GM04503 (cell line): ENCODE data around the gene KCNAB1.

Source experiments
- DNase-seq: peaks from one replicate; pipeline ENCODE4 v3.0.0-alpha.2; 2012; ENCODE audit warnings: low read depth

The KCNAB1 gene

DNA sequence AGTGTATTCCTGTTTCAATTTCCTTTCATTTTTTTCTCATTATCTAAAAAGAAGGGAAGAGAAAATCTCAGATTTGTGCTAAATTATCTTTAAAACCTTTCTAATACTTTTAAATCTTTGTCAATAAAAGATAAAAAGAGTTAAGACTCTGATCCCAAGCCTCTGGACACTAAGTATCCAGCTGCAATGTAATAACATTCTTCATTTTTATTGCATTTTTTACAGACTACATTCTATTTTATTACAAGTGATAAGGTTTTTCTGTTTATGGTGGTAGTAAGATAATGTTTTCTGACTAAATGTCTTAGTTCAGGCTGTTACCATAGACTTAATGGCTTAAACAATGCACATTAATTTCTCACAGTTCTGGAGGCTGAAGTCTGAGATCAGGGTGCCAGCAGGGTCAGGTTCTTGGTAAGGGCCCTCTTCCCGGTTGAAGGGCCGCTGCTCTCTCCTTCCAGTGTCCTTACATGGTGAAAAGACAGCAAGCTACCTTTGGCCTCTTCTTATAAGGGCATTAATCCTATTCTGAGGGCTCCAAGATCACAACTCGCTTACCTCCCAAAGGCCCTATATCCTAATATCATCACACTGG lies 19.7 kb downstream of the KCNAB1 start:
- no peak for DNase-seq

- DNase-seq = no peak
Observed at GRCh38 chr3:156142702-156143101, 22.3 kb downstream of the KCNAB1 start.

DNA sequence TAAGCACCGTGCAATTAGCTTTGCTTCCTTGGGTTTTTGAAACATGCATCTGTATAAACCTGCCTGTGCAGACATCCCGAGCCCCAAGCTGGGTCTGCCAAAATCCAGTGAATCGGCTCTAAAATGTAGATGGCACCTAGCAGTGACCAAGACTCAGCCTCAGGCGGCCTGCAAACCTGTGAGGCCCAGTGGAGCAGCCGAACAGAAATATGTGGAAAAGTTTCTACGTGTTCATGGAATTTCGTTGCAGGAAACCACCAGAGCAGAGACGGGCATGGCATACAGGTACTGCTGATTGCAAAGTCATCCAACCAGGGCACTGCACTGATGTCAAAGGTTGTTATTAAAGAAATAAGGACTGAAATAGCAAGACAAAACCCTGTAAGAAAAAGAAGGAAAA lies 22.8 kb downstream of the KCNAB1 start:
- no peak for DNase-seq

DNA sequence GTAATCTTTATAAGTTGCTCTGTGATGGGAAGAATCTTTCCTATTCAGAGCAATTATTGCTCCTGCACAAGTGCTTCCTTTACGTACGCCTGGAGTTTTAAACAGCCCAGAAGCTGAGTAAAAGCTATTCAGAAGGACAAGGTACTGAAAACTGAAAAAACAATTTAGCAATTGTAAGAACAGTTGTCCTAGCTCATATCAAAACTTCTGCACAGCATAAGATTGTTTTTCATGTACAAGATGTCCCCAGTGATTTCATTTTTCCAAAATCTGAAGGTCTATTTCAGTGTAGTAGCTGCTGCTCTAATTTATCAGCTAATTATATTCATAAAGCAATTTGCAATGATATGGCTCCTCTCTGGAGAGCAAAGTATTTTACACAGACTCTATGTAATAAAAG lies 23.7 kb downstream of the KCNAB1 start:
- DNase-seq = no peak

- DNase-seq = no peak
Observed at GRCh38 chr3:156145866-156146265, 25.5 kb downstream of the KCNAB1 start.

DNA sequence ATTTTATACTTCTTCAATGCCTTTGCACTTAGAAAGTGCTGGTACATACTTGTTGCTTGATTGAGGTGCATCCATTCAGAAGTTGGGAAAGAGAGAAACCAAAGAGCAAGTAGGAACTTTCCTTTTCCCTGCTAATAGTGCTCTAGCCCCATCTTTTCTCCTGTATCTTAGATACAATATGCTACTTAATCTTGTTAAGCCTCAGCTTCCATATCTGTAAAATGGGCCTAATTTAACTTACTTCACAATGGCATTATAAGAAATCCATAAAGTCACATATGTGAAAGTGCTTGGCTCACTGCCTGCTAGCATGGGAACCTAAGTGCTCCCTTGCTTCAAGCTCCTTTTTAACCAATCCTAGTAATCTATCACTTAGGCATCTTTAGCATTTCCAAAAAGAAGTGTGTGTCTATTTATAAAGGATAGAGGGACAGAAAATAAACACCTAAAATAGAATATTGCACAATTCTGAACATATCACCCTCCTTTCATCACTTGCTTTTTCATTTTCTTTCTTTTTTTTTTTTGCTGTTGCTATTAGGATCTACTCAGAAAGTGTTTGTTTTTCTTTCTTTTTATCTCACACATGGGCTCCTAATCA lies 28.1 kb downstream of the KCNAB1 start:
- DNase-seq = no peak

GRCh38 chr3:156148946-156149381 lies 28.6 kb downstream of the KCNAB1 start:
- no peak for DNase-seq

DNA sequence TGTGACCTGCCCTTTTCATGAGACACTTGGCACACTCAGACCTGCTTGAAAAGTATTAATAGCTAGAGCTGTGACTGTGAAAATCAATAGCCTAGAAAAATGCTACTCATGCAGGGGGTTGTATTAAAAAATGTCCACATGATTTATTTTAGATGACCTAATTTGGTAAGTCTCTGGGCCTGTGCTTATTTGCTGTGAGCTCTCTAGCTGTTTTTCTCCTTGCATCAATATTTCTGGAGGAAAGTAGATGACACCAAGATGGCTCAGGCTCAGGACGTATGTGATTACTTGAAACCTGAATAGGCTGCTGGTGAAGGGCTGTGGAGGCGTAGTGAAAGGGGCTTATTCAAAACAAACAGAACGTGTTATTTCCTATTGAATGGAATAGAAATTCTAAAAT lies 29.5 kb downstream of the KCNAB1 start:
- DNase-seq = no peak

DNA sequence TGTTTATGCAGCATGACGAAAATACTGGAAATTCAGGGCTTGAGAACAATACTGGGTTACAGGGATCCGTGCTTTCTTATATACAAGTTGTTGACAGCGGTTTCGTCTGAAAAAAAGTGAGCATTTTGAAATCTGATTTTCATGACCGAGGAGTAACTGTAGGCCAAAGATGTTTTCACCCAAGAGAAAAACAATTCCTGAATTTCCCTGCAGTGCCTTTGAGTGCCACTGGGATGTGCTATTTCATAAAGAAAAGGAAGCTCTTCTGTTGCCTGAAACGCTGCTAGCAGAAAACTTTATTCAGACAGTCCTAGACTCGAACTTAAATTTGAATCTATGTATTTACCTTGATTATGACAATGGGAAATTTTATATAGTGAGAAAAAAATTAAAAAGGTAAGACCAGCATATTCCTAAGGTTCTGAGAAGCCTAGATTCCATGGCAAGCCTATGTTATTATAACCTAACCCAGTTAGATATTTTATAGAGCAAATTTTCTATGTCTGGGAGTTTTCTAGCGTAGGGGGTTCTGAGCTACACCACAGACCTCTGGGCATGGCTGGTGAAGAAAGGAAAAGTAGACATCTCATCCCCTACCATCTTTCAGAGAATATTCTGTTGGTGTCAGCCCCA lies 30.2 kb downstream of the KCNAB1 start:
- peak; percentile 31 for DNase-seq

DNA sequence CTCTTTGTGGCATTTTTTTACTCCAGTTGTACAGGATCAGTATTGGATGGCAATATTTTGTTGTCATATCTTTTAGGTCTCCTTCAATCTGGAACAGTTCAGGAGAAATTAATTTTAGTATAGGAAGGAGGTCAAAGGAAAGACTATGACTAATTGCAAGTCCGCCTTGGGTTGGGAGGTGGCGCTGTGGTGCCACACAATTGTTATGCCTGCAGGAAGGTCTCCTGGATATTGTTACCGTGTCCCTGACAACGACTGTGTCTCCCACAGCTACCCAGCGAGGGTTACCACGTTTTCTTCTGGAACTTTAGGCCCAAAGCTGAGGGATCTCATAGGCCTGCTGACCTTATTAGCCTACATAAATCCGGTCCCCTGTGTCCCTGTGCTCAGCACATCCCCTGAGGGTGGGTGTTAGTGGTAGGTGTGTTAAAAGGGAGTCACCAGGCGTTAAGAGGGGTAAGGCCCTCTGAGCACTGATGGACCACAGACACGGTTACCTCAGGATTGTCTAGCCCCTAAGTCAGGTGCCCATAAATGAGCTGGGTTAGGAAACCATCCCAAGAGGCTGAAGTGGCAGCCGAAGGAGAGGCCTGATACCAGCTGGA lies 31.5 kb downstream of the KCNAB1 start:
- no peak for DNase-seq

GRCh38 chr3:156158656-156159295 lies 38.4 kb downstream of the KCNAB1 start:
- no peak for DNase-seq

- DNase-seq = no peak
Observed at GRCh38 chr3:156160647-156161046, 40.3 kb downstream of the KCNAB1 start.

DNA sequence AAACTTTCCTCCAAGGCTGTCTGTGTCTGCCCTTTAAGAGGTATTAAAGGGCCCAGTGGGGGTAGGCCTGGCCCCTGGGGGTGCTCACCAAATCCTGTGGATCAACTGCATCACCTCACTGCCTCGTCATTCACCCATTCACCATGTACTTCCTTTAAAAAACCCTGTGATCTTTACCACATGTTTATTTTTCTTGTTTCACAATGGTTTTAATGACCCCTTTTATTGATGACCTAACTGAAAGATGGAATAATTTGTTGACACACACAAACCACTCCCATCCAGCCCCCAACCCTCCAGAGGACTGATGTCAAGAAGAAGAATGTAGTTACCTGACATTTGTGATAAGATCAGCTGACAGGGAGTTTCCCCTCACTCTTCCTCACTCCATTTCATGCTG lies 40.8 kb downstream of the KCNAB1 start:
- DNase-seq = no peak

- no peak for DNase-seq
Observed at GRCh38 chr3:156163848-156164247, 43.5 kb downstream of the KCNAB1 start.

- no peak for DNase-seq
Observed at GRCh38 chr3:156166808-156167207, 46.4 kb downstream of the KCNAB1 start.

DNA sequence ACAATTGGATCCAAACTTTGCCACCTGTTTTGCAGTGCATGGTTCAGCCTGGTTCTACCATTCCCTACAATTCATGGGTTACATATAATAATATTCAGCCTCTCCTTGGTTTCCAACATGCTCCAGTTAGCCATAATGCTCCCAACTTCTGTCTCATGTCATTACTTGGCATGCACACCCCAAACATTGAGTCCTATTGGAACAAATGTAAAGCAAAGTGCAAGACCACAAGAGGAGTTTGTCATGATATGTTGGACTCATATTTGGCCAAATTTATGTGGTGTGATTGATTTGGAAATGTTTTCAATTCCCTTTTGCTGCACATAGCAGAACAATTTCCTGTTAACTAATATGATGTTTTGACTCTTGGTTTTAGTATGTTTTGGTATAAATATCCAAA lies 50.2 kb downstream of the KCNAB1 start:
- no peak for DNase-seq

DNA sequence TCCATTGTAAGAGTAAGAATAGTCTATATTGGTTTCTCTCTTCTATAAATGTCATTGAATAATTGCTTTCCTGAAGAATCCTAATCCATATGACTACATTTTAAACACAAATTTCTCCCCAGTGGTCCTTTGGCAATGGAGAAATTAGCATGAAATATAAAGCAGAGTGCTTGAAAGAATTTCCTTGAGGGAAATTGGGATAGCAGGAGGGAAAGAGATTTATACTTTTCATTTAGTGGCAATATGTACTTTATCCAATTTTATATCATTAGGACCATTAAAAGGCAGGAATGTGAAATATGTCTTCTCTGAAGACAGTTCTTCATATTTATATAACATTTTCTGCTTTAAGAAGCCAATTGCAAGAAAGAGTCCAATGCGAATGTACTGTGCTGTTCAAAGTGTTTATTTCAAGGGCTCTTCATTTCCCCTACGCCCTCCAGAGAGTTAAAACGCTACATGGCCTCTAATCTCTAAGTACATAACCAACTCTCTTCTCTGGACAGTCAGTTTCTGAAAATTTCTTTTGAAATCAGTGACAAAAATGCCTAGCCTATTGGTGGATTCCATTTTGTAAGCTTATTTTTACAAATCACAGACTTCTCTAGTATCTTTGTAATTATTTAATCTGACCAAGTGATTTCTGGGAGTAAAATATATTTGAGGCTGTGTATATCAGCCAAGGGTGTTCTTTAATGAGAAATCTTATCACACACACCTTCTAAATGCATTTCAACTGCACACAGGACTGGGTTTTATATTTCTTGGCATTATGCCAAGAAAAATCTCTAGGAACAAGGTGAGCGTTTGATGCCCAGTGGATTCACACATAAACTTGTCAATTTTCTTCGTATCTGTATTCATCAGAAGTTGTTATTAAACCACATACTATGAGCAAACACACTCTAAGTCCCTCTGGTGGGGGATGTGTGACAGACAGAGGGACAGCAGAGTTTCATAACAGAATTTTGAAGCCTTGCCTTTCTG lies 51.2 kb downstream of the KCNAB1 start:
- DNase-seq = no peak

GRCh38 chr3:156172536-156172935 lies 52.2 kb downstream of the KCNAB1 start:
- DNase-seq = no peak

DNA sequence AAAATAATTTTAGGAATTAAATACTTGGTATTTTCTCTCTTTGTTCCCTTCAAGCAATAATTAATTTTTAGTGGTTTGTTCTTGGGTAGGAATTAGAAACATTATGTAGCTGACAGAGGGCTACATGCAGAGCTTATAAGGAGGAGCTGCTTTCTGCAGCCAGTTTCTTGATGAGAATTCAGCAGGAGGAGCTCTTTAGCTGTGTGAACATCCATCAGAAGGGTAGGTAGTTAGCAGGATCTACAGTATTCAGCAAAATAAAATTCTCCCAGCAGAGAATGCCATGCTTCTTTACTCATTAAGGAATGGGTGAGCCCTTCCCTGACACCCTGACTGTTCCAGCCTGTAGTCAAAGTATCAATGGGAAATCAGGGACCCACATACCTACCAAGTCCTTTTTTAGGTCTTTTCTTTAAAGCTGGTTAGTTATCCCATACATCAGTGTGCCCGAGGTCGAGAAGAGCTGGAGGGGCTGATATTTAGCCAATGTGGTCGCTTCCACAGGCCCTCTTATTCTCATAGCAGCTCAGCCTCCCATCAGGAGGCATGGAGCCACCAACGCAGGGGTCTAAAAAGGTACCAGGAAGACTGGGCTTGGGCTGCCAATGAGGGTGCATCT lies 54.0 kb downstream of the KCNAB1 start:
- DNase-seq = no peak

DNA sequence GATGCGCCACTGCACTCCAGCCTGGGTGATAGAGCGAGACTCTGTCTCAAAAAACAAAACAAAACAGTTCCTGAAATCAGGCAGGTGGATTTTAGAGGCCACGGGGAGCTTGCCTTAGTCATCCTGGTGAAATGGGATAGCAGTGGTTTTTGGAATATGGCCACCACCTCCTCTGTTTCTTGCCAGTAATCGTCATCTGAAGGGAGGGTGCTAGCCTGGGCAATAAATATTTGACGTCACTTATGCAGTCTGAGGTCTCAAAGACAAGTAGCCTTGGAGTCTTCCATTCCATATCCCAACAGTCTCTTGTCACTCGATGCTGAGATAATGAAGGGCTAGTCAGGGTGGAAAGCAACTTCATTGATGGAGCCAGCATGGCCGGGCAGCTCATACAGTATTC lies 55.2 kb downstream of the KCNAB1 start:
- no peak for DNase-seq

GRCh38 chr3:156176048-156176447 lies 55.7 kb downstream of the KCNAB1 start:
- no peak for DNase-seq
